Natural killer cell treated with Interleukin-12 subunit alpha and Interleukin-12 subunit beta and Interleukin-15 and Interleukin-18, amount 100 ng/mL, for 72 hours (primary cell): ENCODE results near the gene MPZL3. TPM values are rescaled to one million over a fixed set of nuclear protein-coding genes. Genes with fewer than 3 reads are reported as not detected.

Source experiments
- ATAC-seq, 2 donors: fragments of 150-1000 bp; cut with Tn5 transposase in 1 of 2; sonication (Bioruptor Pico), chemical (Tn5 transposase) in 1 of 2; 2 replicates each; pipeline ENCODE4 v1.10.0; 2021
- DNase-seq: peaks from one replicate; pipeline ENCODE4 v3.0.0; 2022; ENCODE audit warnings: low spot score
- H3K27ac Mint-ChIP-seq, 2 donors: 1 replicate in 1 of 2; 2 replicates in 1 of 2; pipeline ENCODE4 v1.8.0; 2022; ENCODE audit warnings: mixed read lengths in 2 of 2, mild to moderate bottlenecking in 1 of 2, moderate library complexity in 1 of 2
- H3K27me3 Mint-ChIP-seq, 2 donors: 1 replicate in 1 of 2; 2 replicates in 1 of 2; pipeline ENCODE4 v1.8.0; 2022; ENCODE audit warnings: mixed read lengths in 2 of 2
- H3K36me3 Mint-ChIP-seq: one replicate; pipeline ENCODE4 v1.8.0; 2022; ENCODE audit warnings: mixed read lengths
- H3K4me1 Mint-ChIP-seq, 2 donors: 1 replicate in 1 of 2; 2 replicates in 1 of 2; pipeline ENCODE4 v1.8.0; 2022; ENCODE audit warnings: low read depth in 2 of 2, mixed read lengths in 2 of 2, mild to moderate bottlenecking in 1 of 2
- H3K4me3 Mint-ChIP-seq: one replicate; pipeline ENCODE4 v1.8.0; 2022; ENCODE audit warnings: mixed read lengths
- H3K9me3 Mint-ChIP-seq: 2 replicates; pipeline ENCODE4 v1.8.0; 2022; ENCODE audit warnings: mixed read lengths
- total RNA-seq, 2 donors: library from RNA; stranded (reverse); gene quantifications; one replicate each; pipeline ENCODE4 v1.2.3, GENCODE V29; 2022

Gene MPZL3
- total RNA-seq, 2 donors from 2014 or later: 10.8 to 12.8 TPM

GRCh38 chr11:118211006-118211405 lies 41.2 kb downstream of the MPZL3 start:
- no peak overlapping the region for H3K4me3 Mint-ChIP-seq
- DNase-seq (no peak), ATAC-seq (no peak)
- peaks cover 4% of the 10 kb centered on the region for H3K36me3 Mint-ChIP-seq
- H3K27ac Mint-ChIP-seq: no peak overlapping the region
- H3K4me1 Mint-ChIP-seq: peaks cover 25 to 60% of the 10 kb centered on the region in 2 donors
- peaks cover 8 to 32% of the 10 kb centered on the region in 2 donors for H3K27me3 Mint-ChIP-seq
- peaks cover 2% of the 10 kb centered on the region for H3K9me3 Mint-ChIP-seq

- peaks cover 8 to 32% of the 10 kb centered on the region in 2 donors for H3K27me3 Mint-ChIP-seq
- ATAC-seq (no peak), DNase-seq (no peak)
- peaks cover 2% of the 10 kb centered on the region for H3K9me3 Mint-ChIP-seq
- no peak overlapping the region for H3K27ac Mint-ChIP-seq
- H3K4me3 Mint-ChIP-seq: no peak overlapping the region
- H3K4me1 Mint-ChIP-seq: peaks cover 27 to 62% of the 10 kb centered on the region in 2 donors
- peaks cover 4% of the 10 kb centered on the region for H3K36me3 Mint-ChIP-seq
These were observed 41.8 kb downstream of the MPZL3 start for GRCh38 chr11:118210323-118210722.

- Mint-ChIP-seq H3K27me3 (peaks cover 8 to 24% of the 10 kb centered on the region in 2 donors), H3K4me1 (peaks cover 19 to 50% of the 10 kb centered on the region in 2 donors)
These were observed 43.1 kb downstream of the MPZL3 start for GRCh38 chr11:118209033-118209432.

GRCh38 chr11:118207079-118207478 lies 45.1 kb downstream of the MPZL3 start:
- H3K27me3 Mint-ChIP-seq: peaks cover 0 to 8% of the 10 kb centered on the region in 2 donors
- no peak for DNase-seq
- peaks cover 2% of the 10 kb centered on the region for H3K9me3 Mint-ChIP-seq
- ATAC-seq: peak in 1 of 2 donors; percentile 54
- peaks cover 13 to 31% of the 10 kb centered on the region in 2 donors for H3K4me1 Mint-ChIP-seq
- H3K4me3 Mint-ChIP-seq: peak overlapping the region; percentile 63
- H3K27ac Mint-ChIP-seq: peak overlapping the region; percentile 75 to 87
- H3K36me3 Mint-ChIP-seq: peaks cover 4% of the 10 kb centered on the region

More at GRCh38 chr11:118209033-118209432, 43.1 kb downstream of the MPZL3 start:
- Mint-ChIP-seq H3K27ac (peak overlapping the region in 1 of 2 donors; percentile 45), H3K36me3 (peaks cover 4% of the 10 kb centered on the region), H3K4me3 (no peak overlapping the region), H3K9me3 (peaks cover 2% of the 10 kb centered on the region)
- ATAC-seq (no peak), DNase-seq (no peak)

GRCh38 chr11:118206391-118207031 lies 45.7 kb downstream of the MPZL3 start:
- peak overlapping the region; percentile 75 to 87 for H3K27ac Mint-ChIP-seq
- DNase-seq (no peak), ATAC-seq (peak in 1 of 2 donors; percentile 49)
- peaks cover 4% of the 10 kb centered on the region for H3K36me3 Mint-ChIP-seq
- H3K4me3 Mint-ChIP-seq: peak overlapping the region; percentile 63
- peaks cover 13 to 31% of the 10 kb centered on the region in 2 donors for H3K4me1 Mint-ChIP-seq
- H3K27me3 Mint-ChIP-seq: peaks cover 0 to 8% of the 10 kb centered on the region in 2 donors
- H3K9me3 Mint-ChIP-seq: peaks cover 2% of the 10 kb centered on the region

GRCh38 chr11:118205606-118206378 lies 46.4 kb downstream of the MPZL3 start:
- ATAC-seq (no peak), DNase-seq (no peak)
- H3K4me1 Mint-ChIP-seq: peaks cover 13 to 31% of the 10 kb centered on the region in 2 donors
- H3K36me3 Mint-ChIP-seq: peaks cover 4% of the 10 kb centered on the region
- peak overlapping the region; percentile 63 for H3K4me3 Mint-ChIP-seq
- peaks cover 0 to 8% of the 10 kb centered on the region in 2 donors for H3K27me3 Mint-ChIP-seq
- H3K27ac Mint-ChIP-seq: peak overlapping the region; percentile 75 to 87
- peaks cover 2% of the 10 kb centered on the region for H3K9me3 Mint-ChIP-seq

- Mint-ChIP-seq H3K9me3 (peaks cover 2% of the 10 kb centered on the region), H3K36me3 (peaks cover 4% of the 10 kb centered on the region), H3K4me3 (no peak overlapping the region), H3K4me1 (peaks cover 13 to 28% of the 10 kb centered on the region in 2 donors), H3K27me3 (peaks cover 0 to 3% of the 10 kb centered on the region in 2 donors), H3K27ac (no peak overlapping the region)
- ATAC-seq (peak; percentile 75 to 79), DNase-seq (peak; percentile 69)
These were observed 49.4 kb downstream of the MPZL3 start for GRCh38 chr11:118202599-118203422.

- H3K36me3 Mint-ChIP-seq: peaks cover 4% of the 10 kb centered on the region
These were observed 50.2 kb downstream of the MPZL3 start for GRCh38 chr11:118201966-118202365.

GRCh38 chr11:118200901-118201680 lies 51.1 kb downstream of the MPZL3 start:
- Mint-ChIP-seq H3K27ac (no peak overlapping the region), H3K36me3 (no peaks in the 10 kb centered on the region), H3K9me3 (peaks cover under 1% of the 10 kb centered on the region), H3K4me3 (no peak overlapping the region), H3K4me1 (peaks cover 5 to 13% of the 10 kb centered on the region in 2 donors), H3K27me3 (no peaks in the 10 kb centered on the region)
- ATAC-seq (peak; percentile 25 to 77), DNase-seq (no peak)

More at GRCh38 chr11:118201966-118202365, 50.2 kb downstream of the MPZL3 start:
- no peak overlapping the region for H3K4me3 Mint-ChIP-seq
- ATAC-seq (peak in 1 of 2 donors; percentile 39), DNase-seq (no peak)
- no peak overlapping the region for H3K27ac Mint-ChIP-seq
- H3K9me3 Mint-ChIP-seq: peaks cover 2% of the 10 kb centered on the region
- H3K4me1 Mint-ChIP-seq: peaks cover 13 to 22% of the 10 kb centered on the region in 2 donors
- H3K27me3 Mint-ChIP-seq: peaks cover 0 to 2% of the 10 kb centered on the region in 2 donors

GRCh38 chr11:118200497-118200896 lies 51.7 kb downstream of the MPZL3 start:
- DNase-seq (no peak), ATAC-seq (no peak)
- no peak overlapping the region for H3K27ac Mint-ChIP-seq
- no peaks in the 10 kb centered on the region for H3K27me3 Mint-ChIP-seq
- peaks cover 0 to 7% of the 10 kb centered on the region in 2 donors for H3K4me1 Mint-ChIP-seq
- H3K9me3 Mint-ChIP-seq: no peaks in the 10 kb centered on the region
- no peak overlapping the region for H3K4me3 Mint-ChIP-seq
- no peaks in the 10 kb centered on the region for H3K36me3 Mint-ChIP-seq

- H3K4me1 Mint-ChIP-seq: peaks cover 0 to 6% of the 10 kb centered on the region in 2 donors
- H3K9me3 Mint-ChIP-seq: no peaks in the 10 kb centered on the region
- no peak overlapping the region for H3K4me3 Mint-ChIP-seq
- H3K27me3 Mint-ChIP-seq: no peaks in the 10 kb centered on the region
- no peak for DNase-seq
- peak overlapping the region; percentile 20 to 76 for H3K27ac Mint-ChIP-seq
- no peak for ATAC-seq
- H3K36me3 Mint-ChIP-seq: no peaks in the 10 kb centered on the region
These were observed 53.0 kb downstream of the MPZL3 start for GRCh38 chr11:118199135-118199534.

GRCh38 chr11:118198370-118198769 lies 53.8 kb downstream of the MPZL3 start:
- Mint-ChIP-seq H3K27ac (peak overlapping the region; percentile 20 to 76), H3K4me1 (peaks cover 0 to 6% of the 10 kb centered on the region in 2 donors), H3K4me3 (no peak overlapping the region)

More at GRCh38 chr11:118198370-118198769, 53.8 kb downstream of the MPZL3 start:
- ATAC-seq: peak; percentile 67 to 91
- DNase-seq: peak; percentile 88
- no peaks in the 10 kb centered on the region for H3K36me3 Mint-ChIP-seq
- H3K9me3 Mint-ChIP-seq: no peaks in the 10 kb centered on the region
- H3K27me3 Mint-ChIP-seq: no peaks in the 10 kb centered on the region
